ENCODE measurements around the gene POU2F2. TPM values are rescaled to one million over a fixed set of nuclear protein-coding genes. Genes with fewer than 3 reads are reported as not detected.

The POU2F2 gene
- total and polyA plus RNA-seq, 10 of the 15 experiments (the other 5 are each of a cell fraction or from before 2014, with no cell fraction given), result 4.4 to 62.4 (median 37.9) TPM

- no peak overlapping the region for H3K4me3 ChIP-seq
- ChIA-PET RAD21 (ENCODE audit: unreplicated experiment) (no interaction called here), POLR2A (interaction anchor here (0.5 to 0.7 kb wide), 2 partner anchors 26 to 158 kb away, joined by 3 read pairs; no protein-coding TSS in a partner anchor), SMC1A (ENCODE audit: uncharacterized antibody, unreplicated experiment) (interaction anchor here (0.6 to 1.6 kb wide), 5 partner anchors 19 to 284 kb away, joined by 3 to 6 read pairs (median 3); partner anchors contain the start of genes GSK3A and POU2F2), CTCF (interaction anchor here (0.6 to 1.0 kb wide), 4 partner anchors 20 to 411 kb away, joined by 3 to 4 read pairs (median 3); no protein-coding TSS in a partner anchor)
- no peak overlapping the region for H2AFZ ChIP-seq (ENCODE audit: control insufficient read depth, low read depth, low read length)
- no peaks in the 10 kb centered on the region for H3K36me3 ChIP-seq (ENCODE audit: control insufficient read depth in 2 of 2, insufficient read depth in 2 of 2, low read length in 1 of 2)
- H3K4me1 ChIP-seq (ENCODE audit: control insufficient read depth, insufficient read depth, low read length), result no peaks in the 10 kb centered on the region
- no TSS peak for BruUV-seq (replicated peaks)
- H3K9ac ChIP-seq (ENCODE audit: control insufficient read depth, insufficient read depth, low read length), result no peak overlapping the region
- DNase-seq (ENCODE audit: low read depth, low spot score) (no peak), ATAC-seq (no peak), FAIRE-seq (no peak)
- H3K27ac ChIP-seq (ENCODE audit: control insufficient read depth, insufficient read depth), result no peak overlapping the region
- no peak for TF ChIP-seq TCF7 (IDR thresholded peaks at IDR 0.05; ENCODE audit: borderline replicate concordance)
- no peak for TF ChIP-seq TARDBP (IDR thresholded peaks at IDR 0.05; ENCODE audit: borderline replicate concordance)
- no peak for TF ChIP-seq KDM1A (IDR thresholded peaks at IDR 0.05; ENCODE audit: borderline replicate concordance)
- TF ChIP-seq SMAD5 (IDR thresholded peaks at IDR 0.05; ENCODE audit: low read depth), result no peak
- TF ChIP-seq NR2C1 (IDR thresholded peaks at IDR 0.05), result no peak
- TF ChIP-seq BCL3 (IDR thresholded peaks at IDR 0.05; ENCODE audit: borderline replicate concordance, insufficient read depth, low read depth, low read length, poor library complexity, severe bottlenecking), result no peak
- TF ChIP-seq BMI1 (IDR thresholded peaks at IDR 0.05; ENCODE audit: borderline replicate concordance), result no peak
- no peak for TF ChIP-seq SKIL (IDR thresholded peaks at IDR 0.05; ENCODE audit: low read depth, poor library complexity, severe bottlenecking)
- TF ChIP-seq RELA (IDR thresholded peaks at IDR 0.05; ENCODE audit: borderline replicate concordance, partially characterized antibody), result no peak
- no peaks in the 10 kb centered on the region for H4K20me1 ChIP-seq (ENCODE audit: control insufficient read depth, insufficient read depth)
- intact Hi-C loops (cut with micrococcal nuclease; ENCODE audit: unreplicated experiment), result no loop called here
- H3K79me2 ChIP-seq (ENCODE audit: control insufficient read depth, insufficient read depth, low read length), result no peaks in the 10 kb centered on the region
- H3K27me3 ChIP-seq (replicated peaks in 1 of 2; ENCODE audit: control insufficient read depth in 2 of 2, insufficient read depth in 2 of 2, low read length in 1 of 2), result peaks cover 0 to 3% of the 10 kb centered on the region in 2 experiments; a peak in 3 of 4 replicates
- 22% methylated on average over 2 of the region's 2 CpGs for WGBS (ENCODE audit: insufficient coverage, insufficient replicate concordance, low lambda C conversion rate, missing lambda C conversion rate)
- no peak overlapping the region for H3K4me2 ChIP-seq (ENCODE audit: control insufficient read depth, insufficient read depth)
- H3K9me3 ChIP-seq (replicated peaks; ENCODE audit: control insufficient read depth, insufficient read depth, low read length), result no peaks in the 10 kb centered on the region
- in situ Hi-C loops (cut with MboI), result no loop called here
Observed at GRCh38 chr19:42165146-42165545, 32.9 kb upstream of the POU2F2 start.

All from GM12878 (cell line).